ENCODE results near the gene CASP8AP2. TPM values are rescaled to one million over a fixed set of nuclear protein-coding genes. Genes with fewer than 3 reads are reported as not detected.
"Not testable (repeated sequence)": the region's sequence is repeated elsewhere in the genome, so short reads cannot be mapped to it uniquely, and the experiment has no call there.

CASP8AP2 gene
- total and polyA plus RNA-seq, 2 experiments from 2014 or later = 31.3 to 75.5 TPM

DNA sequence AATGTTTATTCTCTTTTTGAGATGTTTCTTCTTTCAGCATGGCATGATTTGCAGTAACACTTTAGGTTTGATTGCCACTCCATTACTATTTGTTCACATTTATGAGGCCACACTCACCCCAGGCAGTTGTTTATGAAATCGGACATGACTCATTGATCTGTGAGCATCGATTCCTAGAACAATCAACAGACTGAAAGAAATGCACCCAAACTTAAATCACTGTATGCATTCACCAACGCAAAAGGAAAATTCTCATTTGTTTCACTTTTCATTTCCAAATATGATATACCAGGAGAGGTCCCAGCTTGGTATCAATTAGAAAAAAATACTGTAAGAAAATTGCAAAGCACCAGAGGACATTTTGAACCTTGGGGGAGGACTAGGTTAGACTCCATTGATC lies 59.2 kb downstream of the CASP8AP2 start (continued):
- TF ChIP-seq, protein P1, sequence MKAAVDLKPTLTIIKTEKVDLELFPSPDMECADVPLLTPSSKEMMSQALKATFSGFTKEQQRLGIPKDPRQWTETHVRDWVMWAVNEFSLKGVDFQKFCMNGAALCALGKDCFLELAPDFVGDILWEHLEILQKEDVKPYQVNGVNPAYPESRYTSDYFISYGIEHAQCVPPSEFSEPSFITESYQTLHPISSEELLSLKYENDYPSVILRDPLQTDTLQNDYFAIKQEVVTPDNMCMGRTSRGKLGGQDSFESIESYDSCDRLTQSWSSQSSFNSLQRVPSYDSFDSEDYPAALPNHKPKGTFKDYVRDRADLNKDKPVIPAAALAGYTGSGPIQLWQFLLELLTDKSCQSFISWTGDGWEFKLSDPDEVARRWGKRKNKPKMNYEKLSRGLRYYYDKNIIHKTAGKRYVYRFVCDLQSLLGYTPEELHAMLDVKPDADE (IDR thresholded peaks at IDR 0.05) = no peak
- no peak for TF ChIP-seq EZH2phosphoT487 (IDR thresholded peaks at IDR 0.05; ENCODE audit: unreplicated experiment)
- TF ChIP-seq, protein P2, sequence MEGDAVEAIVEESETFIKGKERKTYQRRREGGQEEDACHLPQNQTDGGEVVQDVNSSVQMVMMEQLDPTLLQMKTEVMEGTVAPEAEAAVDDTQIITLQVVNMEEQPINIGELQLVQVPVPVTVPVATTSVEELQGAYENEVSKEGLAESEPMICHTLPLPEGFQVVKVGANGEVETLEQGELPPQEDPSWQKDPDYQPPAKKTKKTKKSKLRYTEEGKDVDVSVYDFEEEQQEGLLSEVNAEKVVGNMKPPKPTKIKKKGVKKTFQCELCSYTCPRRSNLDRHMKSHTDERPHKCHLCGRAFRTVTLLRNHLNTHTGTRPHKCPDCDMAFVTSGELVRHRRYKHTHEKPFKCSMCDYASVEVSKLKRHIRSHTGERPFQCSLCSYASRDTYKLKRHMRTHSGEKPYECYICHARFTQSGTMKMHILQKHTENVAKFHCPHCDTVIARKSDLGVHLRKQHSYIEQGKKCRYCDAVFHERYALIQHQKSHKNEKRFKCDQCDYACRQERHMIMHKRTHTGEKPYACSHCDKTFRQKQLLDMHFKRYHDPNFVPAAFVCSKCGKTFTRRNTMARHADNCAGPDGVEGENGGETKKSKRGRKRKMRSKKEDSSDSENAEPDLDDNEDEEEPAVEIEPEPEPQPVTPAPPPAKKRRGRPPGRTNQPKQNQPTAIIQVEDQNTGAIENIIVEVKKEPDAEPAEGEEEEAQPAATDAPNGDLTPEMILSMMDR (conservative IDR thresholded peaks at IDR 0.05; ENCODE audit: low read depth in 2 of 2) = no peak
- no peak for TF ChIP-seq POLR2AphosphoS5 (IDR thresholded peaks at IDR 0.05; ENCODE audit: low read depth)
- no peak for TF ChIP-seq NANOG (IDR thresholded peaks at IDR 0.05; ENCODE audit: borderline replicate concordance)
- TF ChIP-seq CREB1 (CRISPR knock-in tag; IDR thresholded peaks at IDR 0.05; ENCODE audit: low read depth) = no peak

GRCh38 chr6:89890845-89891528 lies 61.3 kb downstream of the CASP8AP2 start:
- H3K79me2 ChIP-seq (replicated peaks; ENCODE audit: insufficient read depth); H3K36me3 Mint-ChIP-seq (ENCODE audit: low read depth); ATAC-seq; H2AFZ ChIP-seq; H3F3A ChIP-seq (replicated peaks; ENCODE audit: low read depth); H3K36me3 ChIP-seq (ENCODE audit: insufficient read depth); H3K27ac ChIP-seq (ENCODE audit: low read depth); H3K9me2 ChIP-seq (ENCODE audit: insufficient read depth); H3K9me3 Mint-ChIP-seq; H4K20me1 ChIP-seq (replicated peaks; ENCODE audit: insufficient read depth); H3K27ac Mint-ChIP-seq: not testable (repeated sequence)
- peak; percentile 31 for DNase-seq (ENCODE audit: low spot score)
- Histone ChIP-seq H3K27me3 (ENCODE audit: insufficient read depth) (peaks cover 12% of the 10 kb centered on the region; the same call in 1 of the 2 replicates), H3K4me2 (peak overlapping the region; percentile 59), H3K4me3 (peak overlapping the region; percentile 31), H3K4me1 (ENCODE audit: insufficient read depth) (peaks cover 22% of the 10 kb centered on the region)
- H3K27me3 Mint-ChIP-seq (ENCODE audit: insufficient read depth, low read depth, poor library complexity) = peaks cover 12% of the 10 kb centered on the region
- H3K4me3 Mint-ChIP-seq = peak overlapping the region; percentile 12; the same call in 1 of the 3 replicates
- peaks cover 18% of the 10 kb centered on the region for H3K4me1 Mint-ChIP-seq

GRCh38 chr6:89892577-89892976 lies 62.9 kb downstream of the CASP8AP2 start:
- H3K4me3 Mint-ChIP-seq; H2AFZ ChIP-seq; H3K36me3 Mint-ChIP-seq (ENCODE audit: low read depth); H3K9me3 Mint-ChIP-seq; H3K4me3 ChIP-seq; H3K9me2 ChIP-seq (ENCODE audit: insufficient read depth); H4K20me1 ChIP-seq (replicated peaks; ENCODE audit: insufficient read depth); H3K36me3 ChIP-seq (ENCODE audit: insufficient read depth); H3K27ac ChIP-seq (ENCODE audit: low read depth); DNase-seq (ENCODE audit: low spot score); H3F3A ChIP-seq (replicated peaks; ENCODE audit: low read depth); H3K79me2 ChIP-seq (replicated peaks; ENCODE audit: insufficient read depth); ATAC-seq; H3K4me2 ChIP-seq; H3K27ac Mint-ChIP-seq: not testable (repeated sequence)
- TF ChIP-seq, protein P2 (conservative IDR thresholded peaks at IDR 0.05; ENCODE audit: low read depth in 2 of 2) = peak; percentile 36 to 52
- Histone ChIP-seq H3K4me1 (ENCODE audit: insufficient read depth) (peaks cover 35% of the 10 kb centered on the region), H3K27me3 (ENCODE audit: insufficient read depth) (peaks cover 12% of the 10 kb centered on the region; the same call in 1 of the 2 replicates)
- Mint-ChIP-seq H3K4me1 (peaks cover 29% of the 10 kb centered on the region), H3K27me3 (ENCODE audit: insufficient read depth, low read depth, poor library complexity) (peaks cover 11% of the 10 kb centered on the region)
